ENCODE results near the gene IQSEC2. TPM values are rescaled to one million over a fixed set of nuclear protein-coding genes. Genes with fewer than 3 reads are reported as not detected.

IQSEC2 gene
- total RNA-seq, 1 donor from 2014 or later: 17.3 TPM

DNA sequence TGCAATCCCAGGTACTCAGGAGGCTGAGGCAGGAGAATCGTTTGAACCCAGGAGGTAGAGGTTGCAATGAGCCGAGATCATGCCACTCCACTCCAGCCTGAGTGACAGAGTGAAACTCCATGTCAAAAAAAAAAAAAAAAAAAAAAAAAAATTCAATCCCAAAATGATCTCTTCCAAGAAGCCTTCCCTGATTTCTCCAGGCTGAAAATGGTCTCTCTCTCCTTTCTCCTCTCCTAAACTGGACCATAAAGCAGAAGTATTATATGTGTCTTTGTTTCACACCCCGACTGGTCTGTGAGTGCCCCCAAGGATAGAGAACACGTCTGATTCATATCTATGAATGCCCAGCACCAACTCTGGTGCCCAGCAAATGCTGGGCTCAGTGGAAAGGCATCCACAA lies 39.1 kb downstream of the IQSEC2 start:
- ATAC-seq: no peak
- Histone ChIP-seq H3K27ac (no peak overlapping the region), H3K9me3 (no peaks in the 10 kb centered on the region), H3K4me1 (no peaks in the 10 kb centered on the region), H3K27me3 (no peaks in the 10 kb centered on the region), H3K36me3 (peaks cover 5% of the 10 kb centered on the region), H3K4me3 (no peak overlapping the region)
- TF ChIP-seq, protein P1, sequence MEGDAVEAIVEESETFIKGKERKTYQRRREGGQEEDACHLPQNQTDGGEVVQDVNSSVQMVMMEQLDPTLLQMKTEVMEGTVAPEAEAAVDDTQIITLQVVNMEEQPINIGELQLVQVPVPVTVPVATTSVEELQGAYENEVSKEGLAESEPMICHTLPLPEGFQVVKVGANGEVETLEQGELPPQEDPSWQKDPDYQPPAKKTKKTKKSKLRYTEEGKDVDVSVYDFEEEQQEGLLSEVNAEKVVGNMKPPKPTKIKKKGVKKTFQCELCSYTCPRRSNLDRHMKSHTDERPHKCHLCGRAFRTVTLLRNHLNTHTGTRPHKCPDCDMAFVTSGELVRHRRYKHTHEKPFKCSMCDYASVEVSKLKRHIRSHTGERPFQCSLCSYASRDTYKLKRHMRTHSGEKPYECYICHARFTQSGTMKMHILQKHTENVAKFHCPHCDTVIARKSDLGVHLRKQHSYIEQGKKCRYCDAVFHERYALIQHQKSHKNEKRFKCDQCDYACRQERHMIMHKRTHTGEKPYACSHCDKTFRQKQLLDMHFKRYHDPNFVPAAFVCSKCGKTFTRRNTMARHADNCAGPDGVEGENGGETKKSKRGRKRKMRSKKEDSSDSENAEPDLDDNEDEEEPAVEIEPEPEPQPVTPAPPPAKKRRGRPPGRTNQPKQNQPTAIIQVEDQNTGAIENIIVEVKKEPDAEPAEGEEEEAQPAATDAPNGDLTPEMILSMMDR (IDR thresholded peaks at IDR 0.05): no peak
- intact Hi-C loops (cut with DNase I): no loop called here
- DNase-seq: no peak

DNA sequence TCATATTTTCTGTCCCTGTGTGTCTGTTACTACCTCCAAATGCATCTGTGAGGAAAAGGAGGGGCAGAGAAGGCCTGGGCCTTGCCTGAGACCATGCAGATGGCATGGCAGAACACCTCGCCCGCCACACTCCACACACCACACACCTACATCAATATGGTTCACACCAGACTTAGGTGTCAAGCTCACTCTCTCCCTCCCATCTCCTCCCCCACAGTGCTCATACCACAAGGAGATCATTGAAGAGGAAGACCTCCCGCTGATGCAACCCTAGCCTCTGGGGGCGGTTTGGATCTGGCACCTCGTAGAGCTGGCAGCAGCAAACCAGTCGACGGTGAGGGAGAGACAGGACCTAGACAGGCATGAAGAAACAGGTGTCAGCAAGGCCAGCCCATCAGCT lies 39.8 kb downstream of the IQSEC2 start:
- intact Hi-C loops (cut with DNase I): no loop called here

DNA sequence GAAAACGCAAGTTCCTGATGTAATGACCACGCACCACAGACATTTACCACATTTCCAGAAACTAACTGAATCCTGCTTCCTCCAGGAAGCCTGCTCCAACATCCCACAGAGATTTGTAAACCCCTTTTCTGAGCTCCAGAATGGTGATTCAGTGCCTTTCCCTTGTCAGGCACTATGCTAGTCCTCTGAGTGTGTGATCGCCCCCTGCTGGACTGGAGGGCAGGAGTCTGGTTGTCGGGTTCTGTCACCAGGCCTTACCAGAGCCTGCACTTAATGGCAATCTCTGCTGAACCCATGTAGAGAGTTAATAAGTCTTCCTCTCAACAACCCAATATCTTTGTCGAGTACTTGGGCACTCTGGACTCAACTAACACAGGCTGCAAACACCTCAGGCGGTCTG lies 41.9 kb downstream of the IQSEC2 start:
- H3K4me3 ChIP-seq: no peak overlapping the region
- H3K27me3 ChIP-seq: no peaks in the 10 kb centered on the region
- H3K4me1 ChIP-seq: no peaks in the 10 kb centered on the region
- no peak overlapping the region for H3K27ac ChIP-seq
- H3K9me3 ChIP-seq: no peaks in the 10 kb centered on the region
- TF ChIP-seq, protein P1 (IDR thresholded peaks at IDR 0.05): no peak
- no peak for ATAC-seq
- DNase-seq: no peak
- intact Hi-C loops (cut with DNase I): no loop called here
- H3K36me3 ChIP-seq: peaks cover 5% of the 10 kb centered on the region

More for the DNA sequence above, 39.8 kb downstream of the IQSEC2 start:
- no peak for DNase-seq
- H3K27me3 ChIP-seq: no peaks in the 10 kb centered on the region
- H3K4me1 ChIP-seq: no peaks in the 10 kb centered on the region
- H3K36me3 ChIP-seq: peaks cover 5% of the 10 kb centered on the region
- H3K4me3 ChIP-seq: no peak overlapping the region
- ATAC-seq: no peak
- TF ChIP-seq, protein P1 (IDR thresholded peaks at IDR 0.05): no peak
- no peaks in the 10 kb centered on the region for H3K9me3 ChIP-seq
- H3K27ac ChIP-seq: no peak overlapping the region

DNA sequence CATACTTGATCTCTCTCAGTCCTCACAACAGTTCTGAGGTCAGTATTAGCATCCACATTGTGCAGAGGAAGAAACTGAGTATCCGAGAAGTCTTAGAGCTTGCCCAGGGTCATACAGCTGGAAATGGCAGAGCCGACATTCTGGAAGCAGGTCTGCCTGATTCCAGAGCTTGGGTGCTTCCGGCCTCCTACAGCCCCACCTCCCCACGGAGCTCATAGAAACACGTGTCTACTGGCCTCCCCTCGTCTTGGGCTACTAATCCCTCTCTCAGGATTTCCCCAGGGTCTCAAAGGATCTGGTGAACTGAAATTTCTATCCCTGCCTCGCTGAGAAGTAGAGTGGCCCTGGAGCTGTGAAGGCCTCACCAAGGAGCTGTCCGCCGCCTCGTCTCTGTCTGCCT lies 44.3 kb downstream of the IQSEC2 start:
- TF ChIP-seq, protein P1 (IDR thresholded peaks at IDR 0.05): no peak
- ATAC-seq (no peak), DNase-seq (no peak)
- H3K27ac ChIP-seq: no peak overlapping the region
- peaks cover 5% of the 10 kb centered on the region for H3K36me3 ChIP-seq
- intact Hi-C loops (cut with DNase I): no loop called here
- no peak overlapping the region for H3K4me3 ChIP-seq
- no peaks in the 10 kb centered on the region for H3K9me3 ChIP-seq
- no peaks in the 10 kb centered on the region for H3K4me1 ChIP-seq
- no peaks in the 10 kb centered on the region for H3K27me3 ChIP-seq

DNA sequence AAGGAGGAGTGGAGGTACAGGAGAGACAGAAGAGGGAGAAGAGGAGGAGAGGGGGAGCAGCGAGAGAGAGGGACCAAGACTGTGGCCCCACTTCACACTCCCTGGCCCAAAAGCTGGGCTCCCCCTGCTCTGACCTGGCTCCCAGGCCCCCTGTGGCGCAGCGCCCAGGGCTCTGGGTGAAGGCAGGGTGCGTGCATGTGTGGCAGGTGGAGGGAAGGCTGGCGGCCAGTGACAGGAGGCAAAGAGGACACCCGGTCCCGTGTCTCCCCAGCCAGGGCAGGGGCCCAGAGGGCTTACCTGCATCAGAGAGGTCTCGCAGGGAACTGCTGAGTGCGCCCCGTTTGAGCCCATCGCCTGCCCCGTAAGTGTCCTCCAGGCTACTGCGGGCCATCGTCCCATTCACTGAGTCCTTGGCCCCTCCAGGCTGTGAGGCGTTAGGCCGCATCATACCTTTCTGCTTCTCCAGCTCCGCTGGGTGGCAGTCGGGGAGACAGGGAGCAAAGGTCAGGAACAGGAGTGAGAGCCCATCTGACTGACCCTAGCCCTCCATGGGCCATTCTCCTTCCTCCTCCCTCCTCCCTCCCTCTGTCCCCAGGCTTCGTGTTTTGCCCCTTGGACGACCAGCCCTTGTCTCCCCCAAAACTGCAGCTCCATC lies 45.2 kb downstream of the IQSEC2 start:
- intact Hi-C loops (cut with DNase I): no loop called here
- Histone ChIP-seq H3K4me3 (no peak overlapping the region), H3K27ac (no peak overlapping the region), H3K9me3 (no peaks in the 10 kb centered on the region), H3K4me1 (no peaks in the 10 kb centered on the region), H3K36me3 (peaks cover 5% of the 10 kb centered on the region), H3K27me3 (no peaks in the 10 kb centered on the region)
- no peak for ATAC-seq
- DNase-seq: no peak
- TF ChIP-seq, protein P1 (IDR thresholded peaks at IDR 0.05): no peak

DNA sequence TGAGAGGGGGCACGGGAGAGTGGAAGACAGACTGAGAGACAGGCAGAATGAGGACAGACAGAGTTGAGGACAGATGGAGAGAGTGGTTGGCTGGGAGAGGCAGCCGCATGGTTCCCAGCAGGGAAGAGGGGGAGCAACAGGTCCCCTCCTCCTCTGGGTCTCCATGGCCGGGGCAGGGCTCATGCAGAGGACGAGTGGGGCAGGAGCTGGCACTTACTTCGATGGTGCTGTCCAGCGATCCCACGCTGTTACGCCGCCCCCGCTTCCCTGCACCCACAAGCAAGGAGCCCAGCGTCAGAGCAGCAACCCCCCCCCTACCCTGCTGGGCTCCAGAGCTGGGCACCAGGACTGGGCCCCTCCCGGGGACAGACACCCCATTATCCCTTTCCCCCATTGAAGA lies 45.8 kb downstream of the IQSEC2 start:
- ATAC-seq (no peak), DNase-seq (no peak)
- TF ChIP-seq, protein P1 (IDR thresholded peaks at IDR 0.05): no peak
- no peaks in the 10 kb centered on the region for H3K27me3 ChIP-seq
- no peak overlapping the region for H3K4me3 ChIP-seq
- no peaks in the 10 kb centered on the region for H3K9me3 ChIP-seq
- no peaks in the 10 kb centered on the region for H3K4me1 ChIP-seq
- H3K27ac ChIP-seq: no peak overlapping the region
- H3K36me3 ChIP-seq: peaks cover 5% of the 10 kb centered on the region
- intact Hi-C loops (cut with DNase I): no loop called here

Measured in upper lobe of right lung (tissue), 1 donor.